HL-60 (cell line): ENCODE results near the gene PCSK5.

Source experiments
- DNase-seq, 2 experiments: peaks; one replicate each; pipeline ENCODE4 v3.0.0-alpha.2; 2010 to 2020; ENCODE audit warnings: low read depth in 1 of 2, low spot score in 1 of 2
- H3K27ac ChIP-seq: fragments of 250-450 bp; sonication (Bioruptor Pico); replicated peaks from 2 replicates; pipeline ENCODE4 v1.5.1; 2020; ENCODE audit warnings: mild to moderate bottlenecking, moderate library complexity
- H3K27me3 ChIP-seq: fragments of 250-450 bp; sonication (Bioruptor Pico); 2 replicates; pipeline ENCODE4 v1.5.1; 2021; ENCODE audit warnings: mild to moderate bottlenecking, moderate library complexity; ENCODE audit not compliant: insufficient read depth, poor library complexity, severe bottlenecking
- H3K4me3 ChIP-seq: replicated peaks from 2 replicates; pipeline ENCODE4 v1.5.1; 2011; ENCODE audit warnings: mild to moderate bottlenecking, control low read depth, low read length; ENCODE audit not compliant: insufficient read depth
- CTCF ChIP-seq: IDR thresholded peaks from one replicate; pipeline ENCODE4 v1.5.1; 2011; ENCODE audit warnings: low read length, control low read depth, inconsistent platforms; ENCODE audit not compliant: insufficient read depth
- GABPA ChIP-seq: IDR thresholded peaks from 2 replicates; pipeline ENCODE4 v1.6.1; 2012; ENCODE audit warnings: low read depth
- POLR2AphosphoS5 ChIP-seq: IDR thresholded peaks from 2 replicates; pipeline ENCODE4 v1.6.1; 2012; ENCODE audit warnings: low read depth
- REST ChIP-seq: IDR thresholded peaks from 2 replicates; pipeline ENCODE4 v1.6.1; 2012; ENCODE audit warnings: low read depth; ENCODE audit not compliant: insufficient replicate concordance
- SPI1 ChIP-seq: IDR thresholded peaks from 2 replicates; pipeline ENCODE4 v1.6.1; 2012; ENCODE audit warnings: low read depth, mild to moderate bottlenecking, borderline replicate concordance

The PCSK5 gene

GRCh38 chr9:76038431-76038830, 148.0 kb downstream of the PCSK5 start:
- TF ChIP-seq CTCF: no peak
- no peak for TF ChIP-seq REST
- TF ChIP-seq SPI1: no peak
- TF ChIP-seq GABPA: no peak
- TF ChIP-seq POLR2AphosphoS5: no peak
- DNase-seq: no peak
- Histone ChIP-seq H3K4me3 (no peak overlapping the region), H3K27me3 (no peaks in the 10 kb centered on the region), H3K27ac (no peak overlapping the region)

- Histone ChIP-seq H3K27me3 (no peaks in the 10 kb centered on the region), H3K4me3 (no peak overlapping the region), H3K27ac (no peak overlapping the region)
- DNase-seq: no peak
- TF ChIP-seq REST (no peak), SPI1 (no peak), POLR2AphosphoS5 (no peak), GABPA (no peak), CTCF (no peak)
These were observed 153.9 kb downstream of the PCSK5 start for GRCh38 chr9:76044266-76044819.

GRCh38 chr9:76045221-76045620, 154.7 kb downstream of the PCSK5 start:
- H3K27ac ChIP-seq: no peak overlapping the region
- no peak for TF ChIP-seq SPI1
- no peak for TF ChIP-seq REST
- TF ChIP-seq CTCF: no peak
- TF ChIP-seq POLR2AphosphoS5: no peak
- no peak for TF ChIP-seq GABPA
- DNase-seq: no peak
- H3K4me3 ChIP-seq: no peak overlapping the region
- no peaks in the 10 kb centered on the region for H3K27me3 ChIP-seq
